Measurements from ENCODE around the gene SLC25A23.
"Not testable (repeated sequence)": the region's sequence is repeated elsewhere in the genome, so short reads cannot be mapped to it uniquely, and the experiment has no call there.

Gene SLC25A23

DNA sequence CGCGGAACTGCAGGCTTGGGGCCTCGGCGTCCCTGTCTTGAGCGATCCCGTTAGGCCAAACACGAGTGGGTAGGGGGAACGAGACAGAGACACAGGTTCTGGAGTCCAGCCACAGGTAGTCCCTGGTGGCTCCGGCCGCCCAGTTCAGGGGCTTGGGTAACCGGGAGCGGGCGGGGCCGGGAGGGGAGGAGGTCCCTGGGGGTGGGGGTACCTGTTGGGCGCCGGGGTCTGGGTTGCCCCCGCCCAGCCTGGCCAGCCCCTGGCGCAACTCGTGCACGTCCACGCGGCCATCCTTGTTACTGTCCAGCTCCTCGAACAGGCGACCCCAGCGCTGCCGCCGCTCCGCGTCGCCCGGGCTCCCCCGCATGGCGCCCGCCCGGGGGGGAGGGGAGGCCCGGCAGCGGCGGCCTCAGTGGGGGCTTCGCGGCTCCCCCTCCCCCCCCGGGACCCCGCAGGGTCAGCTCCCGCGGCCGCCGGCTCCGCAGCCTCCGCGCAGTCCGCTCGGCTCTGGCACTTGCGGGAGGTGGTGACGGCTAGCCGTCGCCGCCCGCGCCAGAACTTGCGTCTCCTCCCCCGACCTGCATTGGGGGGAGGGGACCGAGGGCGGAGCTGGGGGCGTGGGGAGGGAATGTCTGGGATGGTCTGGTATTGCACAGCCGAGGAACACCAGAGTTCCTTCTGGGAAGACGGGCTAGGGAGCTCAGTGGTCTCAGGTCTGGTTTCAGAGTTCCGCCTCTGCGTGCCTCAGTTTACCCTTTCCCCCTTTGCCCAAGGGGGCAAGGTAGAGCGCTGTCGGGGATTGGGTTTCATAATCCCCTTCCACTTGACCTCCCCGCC lies at the start of gene SLC25A23:
Gene SLC25A23, minus strand, starts transcription at position 531 of the 837 bp plus-strand sequence. Its CDS starts 164 bp downstream, at position 367.
- FAIRE-seq (no peak), DNase-seq (ENCODE audit: insufficient read length, low spot score) (peak; percentile 93)
- TF ChIP-seq, protein P1, sequence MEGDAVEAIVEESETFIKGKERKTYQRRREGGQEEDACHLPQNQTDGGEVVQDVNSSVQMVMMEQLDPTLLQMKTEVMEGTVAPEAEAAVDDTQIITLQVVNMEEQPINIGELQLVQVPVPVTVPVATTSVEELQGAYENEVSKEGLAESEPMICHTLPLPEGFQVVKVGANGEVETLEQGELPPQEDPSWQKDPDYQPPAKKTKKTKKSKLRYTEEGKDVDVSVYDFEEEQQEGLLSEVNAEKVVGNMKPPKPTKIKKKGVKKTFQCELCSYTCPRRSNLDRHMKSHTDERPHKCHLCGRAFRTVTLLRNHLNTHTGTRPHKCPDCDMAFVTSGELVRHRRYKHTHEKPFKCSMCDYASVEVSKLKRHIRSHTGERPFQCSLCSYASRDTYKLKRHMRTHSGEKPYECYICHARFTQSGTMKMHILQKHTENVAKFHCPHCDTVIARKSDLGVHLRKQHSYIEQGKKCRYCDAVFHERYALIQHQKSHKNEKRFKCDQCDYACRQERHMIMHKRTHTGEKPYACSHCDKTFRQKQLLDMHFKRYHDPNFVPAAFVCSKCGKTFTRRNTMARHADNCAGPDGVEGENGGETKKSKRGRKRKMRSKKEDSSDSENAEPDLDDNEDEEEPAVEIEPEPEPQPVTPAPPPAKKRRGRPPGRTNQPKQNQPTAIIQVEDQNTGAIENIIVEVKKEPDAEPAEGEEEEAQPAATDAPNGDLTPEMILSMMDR (IDR thresholded peaks at IDR 0.05; ENCODE audit: insufficient read depth, missing control alignments): no peak

DNA sequence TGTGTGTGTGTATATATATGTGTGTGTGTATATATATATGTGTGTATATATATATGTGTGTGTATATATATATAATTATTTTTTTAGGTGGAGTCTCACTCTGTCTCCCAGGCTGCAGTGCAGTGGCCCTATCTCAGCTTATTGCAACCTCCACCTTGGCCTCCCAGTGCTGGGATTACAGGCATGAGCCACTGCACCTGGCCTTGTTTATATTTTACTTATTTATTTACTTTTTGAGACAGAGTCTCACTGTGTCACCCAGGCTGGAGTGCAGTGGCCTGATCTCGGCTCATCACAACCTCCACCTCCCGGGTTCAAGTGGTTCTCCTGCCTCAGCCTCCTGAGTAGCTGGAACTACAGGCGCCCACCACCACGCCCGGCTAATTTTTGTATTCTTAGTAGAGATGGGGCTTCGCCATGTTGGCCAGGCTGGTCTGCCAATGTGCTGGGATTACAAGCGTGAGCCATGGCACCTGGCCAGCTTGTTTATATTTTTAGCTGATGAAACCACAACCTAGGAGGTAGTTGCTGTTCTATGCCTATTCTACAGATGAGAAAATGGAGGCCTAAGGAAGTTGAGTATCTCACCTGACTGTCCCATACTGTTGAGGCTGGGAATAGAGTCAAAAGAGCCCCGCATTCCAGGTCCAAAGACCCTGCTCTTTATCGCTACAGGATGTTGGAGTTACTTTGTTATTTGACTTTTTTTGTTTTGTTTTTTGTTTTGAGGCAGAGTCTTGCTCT lies 48.6 kb upstream of the SLC25A23 start:
- not testable (repeated sequence) for DNase-seq (ENCODE audit: insufficient read length, low spot score); FAIRE-seq

DNA sequence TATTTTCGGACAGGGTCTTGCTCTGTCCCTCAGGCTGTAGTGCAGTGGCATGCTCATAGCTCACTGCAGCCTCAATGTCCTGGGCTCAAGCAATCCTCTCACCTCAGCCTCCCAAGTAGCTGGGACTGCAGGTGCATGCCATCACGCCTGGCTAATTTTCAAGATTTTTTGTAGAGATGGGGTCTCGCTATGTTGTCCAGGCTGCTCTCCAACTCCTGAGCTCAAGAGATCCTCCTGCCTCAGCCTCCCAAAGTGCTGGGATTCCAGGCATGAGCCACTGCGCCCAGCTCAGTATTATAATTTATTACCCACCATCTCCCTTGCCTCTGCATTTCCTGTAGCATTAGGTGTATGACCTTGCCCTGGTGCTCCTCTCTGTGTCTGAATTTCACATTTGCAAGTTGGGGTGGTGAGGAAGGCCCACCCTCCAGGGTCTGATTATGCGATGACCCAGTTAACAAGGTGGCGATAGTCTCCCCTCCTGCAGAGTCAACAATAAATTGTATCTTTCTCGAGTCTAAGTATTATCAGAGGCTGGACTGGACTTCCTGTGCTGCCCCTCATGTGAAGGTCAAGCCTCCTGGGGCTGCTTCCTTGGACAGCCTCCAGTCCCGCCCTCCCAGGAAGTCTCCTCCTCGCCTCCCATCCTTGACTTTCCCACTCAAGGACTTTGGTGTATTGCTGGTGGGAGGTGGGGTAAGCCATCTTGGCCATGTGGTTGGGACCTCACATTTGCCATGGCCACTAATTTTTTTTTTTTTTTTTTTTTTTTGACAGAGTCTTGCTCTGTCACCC lies 44.0 kb upstream of the SLC25A23 start:
- FAIRE-seq (no peak), DNase-seq (ENCODE audit: insufficient read length, low spot score) (no peak)
- TF ChIP-seq, protein P1 (IDR thresholded peaks at IDR 0.05; ENCODE audit: insufficient read depth, missing control alignments): no peak

DNA sequence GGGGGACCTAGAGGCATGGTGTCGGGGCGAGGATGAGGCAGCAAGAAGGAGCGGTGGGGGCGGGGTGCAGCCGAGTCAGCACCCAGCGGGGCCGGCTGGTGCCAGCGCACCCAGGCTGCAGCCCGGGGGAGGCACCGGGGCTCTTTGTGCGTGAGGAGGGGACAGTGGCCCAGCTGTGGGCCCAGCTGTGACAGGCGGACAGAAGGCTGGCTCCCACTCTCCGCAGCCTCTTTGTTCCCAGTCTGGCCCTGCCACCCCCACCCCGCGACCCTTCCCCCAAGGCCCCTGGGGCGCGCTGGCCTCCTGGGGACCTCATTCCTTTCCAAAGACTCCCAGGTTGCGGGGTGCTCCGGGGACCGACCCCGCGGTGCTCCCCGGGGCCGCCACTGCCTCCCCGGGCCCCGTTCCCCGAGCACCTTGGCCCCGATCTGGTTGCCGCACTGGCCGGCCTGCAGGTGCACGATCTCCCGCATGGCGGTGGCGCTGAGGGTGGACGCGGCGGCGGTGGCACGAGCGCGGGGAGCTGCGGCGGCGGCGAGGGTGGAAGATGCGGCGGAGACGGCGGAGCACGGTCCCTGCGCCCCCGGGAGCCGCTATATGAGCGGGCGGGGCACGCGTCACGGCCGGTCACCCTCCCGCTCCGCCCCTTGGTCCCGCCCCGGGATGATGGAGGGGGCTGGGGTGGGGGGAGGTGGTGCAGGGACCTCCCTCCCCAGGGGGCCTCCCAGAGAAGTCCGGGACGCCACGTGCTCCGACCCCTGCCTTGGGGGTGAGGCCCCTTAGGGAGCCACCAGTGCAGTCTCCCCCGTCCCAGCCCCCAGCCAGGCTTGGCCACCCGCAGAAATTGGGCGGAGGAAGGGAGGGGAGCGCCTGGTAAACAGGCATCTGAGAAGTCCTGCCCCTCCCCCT lies 42.4 kb upstream of the SLC25A23 start, which contains the start of gene TUBB4A:
Gene TUBB4A, minus strand, starts transcription at position 570 of the 909 bp plus-strand sequence. Its CDS starts 97 bp downstream, at position 473.
- FAIRE-seq (no peak), DNase-seq (ENCODE audit: insufficient read length, low spot score) (peak; percentile 96)
- TF ChIP-seq, protein P1 (IDR thresholded peaks at IDR 0.05; ENCODE audit: insufficient read depth, missing control alignments): no peak

DNA sequence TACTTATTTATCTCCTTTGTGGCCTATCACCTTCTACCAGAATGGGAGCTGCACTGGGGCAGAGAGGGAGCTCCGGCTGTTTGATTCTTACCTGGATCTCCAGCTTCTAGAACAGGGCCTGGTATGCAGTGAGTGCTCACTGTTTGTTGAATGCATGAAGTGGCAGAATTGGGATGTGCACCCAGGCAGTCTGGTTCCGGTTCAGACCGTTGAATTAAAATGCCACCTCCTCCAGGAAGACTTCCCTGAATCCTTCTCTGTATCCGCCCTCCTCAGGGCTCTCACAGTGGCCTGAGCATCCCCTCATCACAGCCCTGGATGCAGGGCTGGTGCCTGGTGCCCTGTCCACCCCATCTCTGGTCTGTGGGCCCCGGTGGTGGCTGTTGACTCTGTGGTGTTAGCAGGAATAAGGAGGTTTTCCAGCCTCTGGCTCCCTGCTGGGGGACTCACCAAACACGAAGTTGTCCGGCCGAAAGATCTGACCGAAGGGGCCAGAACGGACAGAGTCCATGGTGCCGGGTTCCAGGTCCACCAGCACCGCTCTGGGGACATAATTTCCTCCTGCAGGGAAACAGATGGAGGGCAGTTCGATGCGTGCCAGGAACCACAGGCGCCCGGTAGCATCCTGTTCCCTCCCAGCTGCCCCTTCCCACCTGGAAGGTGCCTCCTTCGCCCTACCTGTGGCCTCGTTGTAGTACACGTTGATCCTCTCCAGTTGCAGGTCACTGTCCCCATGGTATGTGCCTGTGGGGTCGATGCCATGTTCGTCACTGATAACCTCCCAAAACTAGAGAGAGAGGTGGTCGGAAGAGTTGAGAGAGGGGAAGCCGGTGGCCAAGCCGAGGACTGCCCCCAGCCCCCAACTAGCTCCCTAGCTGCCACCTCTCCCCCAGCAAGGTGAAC lies 41.5 kb upstream of the SLC25A23 start:
- FAIRE-seq (no peak), DNase-seq (ENCODE audit: insufficient read length, low spot score) (no peak)
- TF ChIP-seq, protein P1 (IDR thresholded peaks at IDR 0.05; ENCODE audit: insufficient read depth, missing control alignments): no peak

- TF ChIP-seq, protein P1 (IDR thresholded peaks at IDR 0.05; ENCODE audit: insufficient read depth, missing control alignments): no peak
- FAIRE-seq (no peak), DNase-seq (ENCODE audit: insufficient read length, low spot score) (no peak)
Measured at GRCh38 chr19:6499052-6499790, 39.6 kb upstream of the SLC25A23 start.
